ENCODE measurements around the gene MLX.

Gene MLX

GRCh38 chr17:42571435-42572225 lies 4.7 kb downstream of the MLX start:
- Histone ChIP-seq H2AK5ac (ENCODE audit: low read length) (no peak overlapping the region), H3K18ac (ENCODE audit: low read length) (no peak overlapping the region), H2BK12ac (ENCODE audit: low read length) (no peak overlapping the region), H3K36me3 (ENCODE audit: control insufficient read depth in 1 of 2, insufficient read depth in 2 of 2, low read length in 2 of 2) (peaks cover 52 to 63% of the 10 kb centered on the region in 2 experiments), H2BK5ac (ENCODE audit: low read depth, low read length, poor library complexity) (no peak overlapping the region), H3K9ac (ENCODE audit: low read length) (no peak overlapping the region), H3K4me1 (ENCODE audit: control insufficient read depth in 1 of 2, insufficient read depth in 2 of 2, low read length in 2 of 2) (peaks cover 5 to 6% of the 10 kb centered on the region in 2 experiments), H3K79me2 (ENCODE audit: control insufficient read depth, insufficient read depth, low read length, poor library complexity) (peaks cover 9% of the 10 kb centered on the region), H3K4ac (ENCODE audit: low read depth, low read length) (no peak overlapping the region), H2AFZ (ENCODE audit: insufficient read depth, low read length, poor library complexity) (no peak overlapping the region), H3K27ac (ENCODE audit: low read depth, low read length) (no peak overlapping the region), H3K14ac (ENCODE audit: low read length) (no peak overlapping the region), H3K27me3 (ENCODE audit: insufficient read depth, low read length) (no peaks in the 10 kb centered on the region), H2BK120ac (ENCODE audit: insufficient read depth, low read length, poor library complexity) (no peak overlapping the region), H4K8ac (ENCODE audit: low read depth, low read length) (no peak overlapping the region), H3K4me2 (ENCODE audit: low read length) (no peak overlapping the region), H4K91ac (ENCODE audit: low read depth, low read length) (no peak overlapping the region), H3K9me3 (ENCODE audit: insufficient read depth, low read depth, low read length) (no peaks in the 10 kb centered on the region), H3K79me1 (ENCODE audit: low read length) (peaks cover 8% of the 10 kb centered on the region), H3K4me3 (ENCODE audit: low read depth, low read length) (no peak overlapping the region), H3K23ac (ENCODE audit: low read length) (no peak overlapping the region), H4K12ac (ENCODE audit: low read depth, low read length) (no peak overlapping the region)
- WGBS (ENCODE audit: extremely low coverage, insufficient coverage, insufficient read length) = no CpG with 5 or more reads among the region's 12 CpGs
- no peak for DNase-seq

- no peak for DNase-seq
- Histone ChIP-seq H2BK120ac (ENCODE audit: insufficient read depth, low read length, poor library complexity) (no peak overlapping the region), H3K79me1 (ENCODE audit: low read length) (peaks cover 3% of the 10 kb centered on the region), H4K8ac (ENCODE audit: low read depth, low read length) (no peak overlapping the region), H3K4me1 (ENCODE audit: control insufficient read depth in 1 of 2, insufficient read depth in 2 of 2, low read length in 2 of 2) (peaks cover 2% of the 10 kb centered on the region in 2 experiments), H3K9ac (ENCODE audit: low read length) (no peak overlapping the region), H3K4me3 (ENCODE audit: low read depth, low read length) (no peak overlapping the region), H4K91ac (ENCODE audit: low read depth, low read length) (no peak overlapping the region), H3K4ac (ENCODE audit: low read depth, low read length) (no peak overlapping the region), H3K9me3 (ENCODE audit: insufficient read depth, low read depth, low read length) (no peaks in the 10 kb centered on the region), H3K27ac (ENCODE audit: low read depth, low read length) (no peak overlapping the region), H2BK12ac (ENCODE audit: low read length) (no peak overlapping the region), H2AFZ (ENCODE audit: insufficient read depth, low read length, poor library complexity) (no peak overlapping the region), H3K18ac (ENCODE audit: low read length) (no peak overlapping the region), H2AK5ac (ENCODE audit: low read length) (no peak overlapping the region), H3K4me2 (ENCODE audit: low read length) (no peak overlapping the region), H3K14ac (ENCODE audit: low read length) (no peak overlapping the region), H3K27me3 (ENCODE audit: insufficient read depth, low read length) (no peaks in the 10 kb centered on the region), H4K12ac (ENCODE audit: low read depth, low read length) (no peak overlapping the region), H3K23ac (ENCODE audit: low read length) (no peak overlapping the region), H2BK5ac (ENCODE audit: low read depth, low read length, poor library complexity) (no peak overlapping the region), H3K79me2 (ENCODE audit: control insufficient read depth, insufficient read depth, low read length, poor library complexity) (peaks cover 8% of the 10 kb centered on the region), H3K36me3 (ENCODE audit: control insufficient read depth in 1 of 2, insufficient read depth in 2 of 2, low read length in 2 of 2) (peaks cover 52 to 63% of the 10 kb centered on the region in 2 experiments)
- no CpG with 5 or more reads among the region's 4 CpGs for WGBS (ENCODE audit: extremely low coverage, insufficient coverage, insufficient read length)
These were observed 6.2 kb downstream of the MLX start for GRCh38 chr17:42573095-42573494.

- Histone ChIP-seq H3K14ac (ENCODE audit: low read length) (no peak overlapping the region), H3K4me1 (ENCODE audit: control insufficient read depth in 1 of 2, insufficient read depth in 2 of 2, low read length in 2 of 2) (peaks cover 2 to 5% of the 10 kb centered on the region in 2 experiments), H2BK12ac (ENCODE audit: low read length) (no peak overlapping the region), H3K27me3 (ENCODE audit: insufficient read depth, low read length) (no peaks in the 10 kb centered on the region), H4K91ac (ENCODE audit: low read depth, low read length) (no peak overlapping the region), H3K18ac (ENCODE audit: low read length) (no peak overlapping the region), H3K9ac (ENCODE audit: low read length) (no peak overlapping the region), H2AK5ac (ENCODE audit: low read length) (no peak overlapping the region), H4K8ac (ENCODE audit: low read depth, low read length) (no peak overlapping the region), H3K79me1 (ENCODE audit: low read length) (peaks cover 3% of the 10 kb centered on the region), H3K4ac (ENCODE audit: low read depth, low read length) (no peak overlapping the region), H3K4me3 (ENCODE audit: low read depth, low read length) (no peak overlapping the region), H3K23ac (ENCODE audit: low read length) (no peak overlapping the region), H3K79me2 (ENCODE audit: control insufficient read depth, insufficient read depth, low read length, poor library complexity) (peaks cover 8% of the 10 kb centered on the region), H3K27ac (ENCODE audit: low read depth, low read length) (no peak overlapping the region), H4K12ac (ENCODE audit: low read depth, low read length) (no peak overlapping the region), H2BK120ac (ENCODE audit: insufficient read depth, low read length, poor library complexity) (no peak overlapping the region), H3K4me2 (ENCODE audit: low read length) (no peak overlapping the region), H2BK5ac (ENCODE audit: low read depth, low read length, poor library complexity) (no peak overlapping the region), H3K9me3 (ENCODE audit: insufficient read depth, low read depth, low read length) (no peaks in the 10 kb centered on the region), H3K36me3 (ENCODE audit: control insufficient read depth in 1 of 2, insufficient read depth in 2 of 2, low read length in 2 of 2) (peaks cover 40 to 52% of the 10 kb centered on the region in 2 experiments), H2AFZ (ENCODE audit: insufficient read depth, low read length, poor library complexity) (no peak overlapping the region)
- DNase-seq = no peak
- WGBS (ENCODE audit: extremely low coverage, insufficient coverage, insufficient read length) = no CpG with 5 or more reads among the region's 3 CpGs
These were observed 7.6 kb downstream of the MLX start for GRCh38 chr17:42574463-42574862.

- Histone ChIP-seq H2AFZ (ENCODE audit: insufficient read depth, low read length, poor library complexity) (peak overlapping the region; percentile 50), H4K91ac (ENCODE audit: low read depth, low read length) (peak overlapping the region; percentile 29), H3K4ac (ENCODE audit: low read depth, low read length) (peak overlapping the region; percentile 39), H3K14ac (ENCODE audit: low read length) (peak overlapping the region; percentile 36), H3K79me1 (ENCODE audit: low read length) (peaks cover 3% of the 10 kb centered on the region), H3K27ac (ENCODE audit: low read depth, low read length) (peak overlapping the region; percentile 13), H3K9me3 (ENCODE audit: insufficient read depth, low read depth, low read length) (no peaks in the 10 kb centered on the region), H3K79me2 (ENCODE audit: control insufficient read depth, insufficient read depth, low read length, poor library complexity) (peaks cover 8% of the 10 kb centered on the region), H3K27me3 (ENCODE audit: insufficient read depth, low read length) (no peaks in the 10 kb centered on the region), H3K4me1 (ENCODE audit: control insufficient read depth in 1 of 2, insufficient read depth in 2 of 2, low read length in 2 of 2) (peaks cover 2 to 5% of the 10 kb centered on the region in 2 experiments), H3K4me2 (ENCODE audit: low read length) (peak overlapping the region; percentile 56), H4K8ac (ENCODE audit: low read depth, low read length) (peak overlapping the region; percentile 83), H3K9ac (ENCODE audit: low read length) (peak overlapping the region; percentile 41), H2BK12ac (ENCODE audit: low read length) (no peak overlapping the region), H3K4me3 (ENCODE audit: low read depth, low read length) (peak overlapping the region; percentile 82), H4K12ac (ENCODE audit: low read depth, low read length) (peak overlapping the region; percentile 68), H2AK5ac (ENCODE audit: low read length) (peak overlapping the region; percentile 5), H3K36me3 (ENCODE audit: control insufficient read depth in 1 of 2, insufficient read depth in 2 of 2, low read length in 2 of 2) (peaks cover 35 to 53% of the 10 kb centered on the region in 2 experiments), H2BK5ac (ENCODE audit: low read depth, low read length, poor library complexity) (no peak overlapping the region), H3K23ac (ENCODE audit: low read length) (no peak overlapping the region), H3K18ac (ENCODE audit: low read length) (peak overlapping the region; percentile 29), H2BK120ac (ENCODE audit: insufficient read depth, low read length, poor library complexity) (no peak overlapping the region)
- no CpG with 5 or more reads among the region's 18 CpGs for WGBS (ENCODE audit: extremely low coverage, insufficient coverage, insufficient read length)
- DNase-seq = peak in 1 of 2 donors; percentile 38
These were observed 10.2 kb downstream of the MLX start for GRCh38 chr17:42577140-42577531.

Measured in trophoblast cell (in vitro differentiated cells and primary cell).